Measurements from ENCODE around the gene DDTL. TPM values are rescaled to one million over a fixed set of nuclear protein-coding genes. Genes with fewer than 3 reads are reported as not detected.

DDTL gene
- polyA plus RNA-seq, 3 donors: 0.25 to 0.41 TPM; not detected in 1

- Mint-ChIP-seq H3K27ac (peak overlapping the region in 1 of 7 donors; percentile 50), H3K4me1 (no peaks in the 10 kb centered on the region), H3K36me3 (peaks cover 15 to 20% of the 10 kb centered on the region in 2 donors), H3K9me3 (peaks cover 0 to 6% (median 0%) of the 10 kb centered on the region in 7 donors), H3K27me3 (ENCODE audit: low read depth in 3 of 3) (peaks cover 0 to 2% (median 0%) of the 10 kb centered on the region in 3 donors), H3K4me3 (no peak overlapping the region)
- Histone ChIP-seq H3K79me2 (ENCODE audit: insufficient read depth, low read length) (peaks cover 29% of the 10 kb centered on the region), H3K9me3 (replicated peaks in 1 of 2; ENCODE audit: control insufficient read depth in 1 of 2, insufficient read depth in 1 of 2, low read length in 2 of 2) (no peaks in the 10 kb centered on the region), H4K20me1 (ENCODE audit: insufficient read depth, low read length) (no peaks in the 10 kb centered on the region), H3K27me3 (ENCODE audit: control insufficient read depth in 2 of 2, insufficient read depth in 2 of 2, low read length in 2 of 2) (no peaks in the 10 kb centered on the region), H3K9ac (ENCODE audit: insufficient read depth, low read length, poor library complexity, severe bottlenecking) (no peak overlapping the region), H3K4me2 (replicated peaks; ENCODE audit: extremely low read depth, low read length, poor library complexity, severe bottlenecking) (no peak overlapping the region), H3K36me3 (replicated peaks in 1 of 2; ENCODE audit: control insufficient read depth in 1 of 2, insufficient read depth in 2 of 2, low read length in 2 of 2) (peaks cover 2 to 22% of the 10 kb centered on the region in 2 donors), H3K4me1 (ENCODE audit: control insufficient read depth in 1 of 2, insufficient read depth in 2 of 2, low read length in 2 of 2) (no peaks in the 10 kb centered on the region), H3K27ac (ENCODE audit: low read depth in 1 of 2, low read length in 2 of 2) (no peak overlapping the region), H3K4me3 (replicated peaks in 1 of 3; ENCODE audit: low read depth in 2 of 3, low read length in 3 of 3) (no peak overlapping the region), H2AFZ (ENCODE audit: insufficient read depth, low read depth, low read length, poor library complexity, severe bottlenecking) (no peak overlapping the region)
- WGBS (ENCODE audit: insufficient coverage): 100% methylated on average over 1 of the region's 3 CpGs
- TF ChIP-seq, protein P1, sequence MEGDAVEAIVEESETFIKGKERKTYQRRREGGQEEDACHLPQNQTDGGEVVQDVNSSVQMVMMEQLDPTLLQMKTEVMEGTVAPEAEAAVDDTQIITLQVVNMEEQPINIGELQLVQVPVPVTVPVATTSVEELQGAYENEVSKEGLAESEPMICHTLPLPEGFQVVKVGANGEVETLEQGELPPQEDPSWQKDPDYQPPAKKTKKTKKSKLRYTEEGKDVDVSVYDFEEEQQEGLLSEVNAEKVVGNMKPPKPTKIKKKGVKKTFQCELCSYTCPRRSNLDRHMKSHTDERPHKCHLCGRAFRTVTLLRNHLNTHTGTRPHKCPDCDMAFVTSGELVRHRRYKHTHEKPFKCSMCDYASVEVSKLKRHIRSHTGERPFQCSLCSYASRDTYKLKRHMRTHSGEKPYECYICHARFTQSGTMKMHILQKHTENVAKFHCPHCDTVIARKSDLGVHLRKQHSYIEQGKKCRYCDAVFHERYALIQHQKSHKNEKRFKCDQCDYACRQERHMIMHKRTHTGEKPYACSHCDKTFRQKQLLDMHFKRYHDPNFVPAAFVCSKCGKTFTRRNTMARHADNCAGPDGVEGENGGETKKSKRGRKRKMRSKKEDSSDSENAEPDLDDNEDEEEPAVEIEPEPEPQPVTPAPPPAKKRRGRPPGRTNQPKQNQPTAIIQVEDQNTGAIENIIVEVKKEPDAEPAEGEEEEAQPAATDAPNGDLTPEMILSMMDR (IDR thresholded peaks at IDR 0.05): no peak
- no peak for DNase-seq
- intact Hi-C loops (cut with micrococcal nuclease): no loop called here
These were observed 54.6 kb downstream of the DDTL start for GRCh38 chr22:24021304-24021703.

Other genes with a start within 250 kb of the DDTL start
- gene ZNF70, start 215.8 kb upstream of the DDTL start, polyA plus RNA-seq: under 1 TPM; 0.04 to 0.85 (median 0.09) TPM
- 1 to 10 TPM in 2 of 3 donors, under 1 TPM in 1; 0.88 to 1.0 (median 1.0) TPM for gene VPREB3, start 212.5 kb upstream of the DDTL start, polyA plus RNA-seq
- gene C22orf15, start 203.9 kb upstream of the DDTL start, polyA plus RNA-seq: under 1 TPM in 1 of 3 donors, not detected in 2; 0.29 TPM
- gene CHCHD10, start 198.9 kb upstream of the DDTL start, polyA plus RNA-seq: 10 to 100 TPM; 15.3 to 46.7 (median 26.8) TPM
- not detected for gene MMP11, start 194.0 kb upstream of the DDTL start, polyA plus RNA-seq
- gene SMARCB1, start 179.9 kb upstream of the DDTL start, polyA plus RNA-seq: 10 to 100 TPM; 30.3 to 71.8 (median 31.5) TPM
- under 1 TPM; 0.23 to 0.64 (median 0.28) TPM for gene DERL3, start 127.9 kb upstream of the DDTL start, polyA plus RNA-seq
- 1 to 10 TPM; 1.3 to 3.3 (median 2.5) TPM for gene SLC2A11, start 109.0 kb upstream of the DDTL start, polyA plus RNA-seq
- gene MIF, start 72.5 kb upstream of the DDTL start, polyA plus RNA-seq: 100 to 1,000 TPM in 2 of 3 donors, 10 to 100 TPM in 1; 66.4 to 390 (median 338) TPM
- under 1 TPM in 2 of 3 donors, not detected in 1; 0.25 to 0.72 TPM for gene GSTT2B, start 5.7 kb upstream of the DDTL start, polyA plus RNA-seq
- 100 to 1,000 TPM; 115 to 192 (median 138) TPM for gene DDT, start 7.6 kb downstream of the DDTL start, polyA plus RNA-seq
- under 1 TPM in 1 of 3 donors, not detected in 2; 0.15 TPM for gene GSTT2, start 13.2 kb downstream of the DDTL start, polyA plus RNA-seq
- not detected for gene GSTT4, start 38.6 kb downstream of the DDTL start, polyA plus RNA-seq
- gene CABIN1, start 44.4 kb downstream of the DDTL start, polyA plus RNA-seq: 10 to 100 TPM in 1 of 3 donors, 1 to 10 TPM in 2; 2.0 to 30.5 (median 3.1) TPM
- under 1 TPM in 1 of 3 donors, not detected in 2; 0.56 TPM for gene SUSD2, start 214.6 kb downstream of the DDTL start, polyA plus RNA-seq

All from CD14-positive monocyte (primary cell).